Pons (tissue), 1 donor: ENCODE results near the gene BAIAP2.
A peak's percentile ranks its signal among the peaks of the same experiment; 100 is the strongest.

Source experiments
- DNase-seq: peaks from one replicate; pipeline ENCODE4 v3.0.0-alpha.2; 2016; ENCODE audit warnings: low spot score

The BAIAP2 gene

GRCh38 chr17:81125573-81126081 is 90.7 kb downstream of the BAIAP2 start:
- DNase-seq, result no peak

DNA sequence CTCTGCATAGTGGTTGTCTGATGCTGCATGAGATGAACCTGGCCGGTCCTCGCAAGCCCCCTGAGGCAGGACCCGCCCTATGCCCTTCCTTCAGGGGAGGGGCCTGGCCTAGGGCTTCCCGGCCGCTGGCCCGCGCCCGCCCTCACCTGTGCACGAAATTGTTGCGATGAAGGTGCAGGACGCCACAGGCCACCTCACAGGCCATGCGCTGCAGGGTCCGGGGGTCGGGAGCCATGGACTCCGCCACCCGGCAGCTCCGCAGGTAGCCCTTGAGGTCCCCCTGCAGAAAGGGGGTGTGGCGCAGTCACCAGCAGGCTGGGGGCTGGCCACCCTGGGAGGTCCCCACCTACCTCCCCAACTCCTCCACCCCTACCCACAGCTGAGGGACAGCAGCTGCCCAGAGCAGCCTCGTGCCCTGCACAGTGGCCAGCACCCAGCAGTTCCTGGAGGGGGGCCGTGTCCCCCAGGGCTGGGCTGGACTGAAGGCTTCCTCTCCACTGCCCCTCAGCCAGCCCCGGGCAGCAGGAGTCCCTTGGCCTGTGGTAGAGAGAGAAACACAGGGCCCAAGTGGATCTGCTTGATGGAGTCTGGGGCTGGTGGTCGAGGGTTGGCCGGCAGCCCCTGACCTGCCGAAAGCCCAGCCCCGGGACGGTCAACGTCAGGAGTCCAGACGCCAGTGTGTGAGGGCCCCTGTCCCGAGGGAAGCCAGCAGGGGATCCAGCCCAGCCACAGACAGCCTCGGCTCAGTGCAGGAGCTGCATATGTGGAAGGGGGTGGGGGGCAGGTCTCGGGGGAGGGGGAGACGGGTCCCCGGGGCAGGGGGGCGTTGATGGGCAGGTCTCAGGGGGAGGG is 91.6 kb downstream of the BAIAP2 start:
- no peak for DNase-seq

DNA sequence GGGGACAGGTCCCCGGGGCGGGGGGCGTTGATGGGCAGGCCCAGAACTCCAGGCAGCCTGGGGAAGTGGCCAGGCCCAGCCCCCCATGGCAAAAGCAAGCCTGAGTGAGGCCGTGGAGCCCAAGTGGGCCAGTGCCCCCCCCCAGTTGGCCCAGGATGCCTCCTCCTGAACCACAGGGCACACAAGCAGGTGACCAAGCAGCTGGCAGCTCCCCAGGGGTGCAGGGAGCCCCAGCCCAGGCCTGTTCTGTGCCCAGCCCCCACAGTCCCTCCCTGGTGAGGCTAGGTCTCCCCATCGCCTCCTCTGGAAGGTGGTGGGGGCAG is 92.1 kb downstream of the BAIAP2 start:
- DNase-seq, result no peak

DNA sequence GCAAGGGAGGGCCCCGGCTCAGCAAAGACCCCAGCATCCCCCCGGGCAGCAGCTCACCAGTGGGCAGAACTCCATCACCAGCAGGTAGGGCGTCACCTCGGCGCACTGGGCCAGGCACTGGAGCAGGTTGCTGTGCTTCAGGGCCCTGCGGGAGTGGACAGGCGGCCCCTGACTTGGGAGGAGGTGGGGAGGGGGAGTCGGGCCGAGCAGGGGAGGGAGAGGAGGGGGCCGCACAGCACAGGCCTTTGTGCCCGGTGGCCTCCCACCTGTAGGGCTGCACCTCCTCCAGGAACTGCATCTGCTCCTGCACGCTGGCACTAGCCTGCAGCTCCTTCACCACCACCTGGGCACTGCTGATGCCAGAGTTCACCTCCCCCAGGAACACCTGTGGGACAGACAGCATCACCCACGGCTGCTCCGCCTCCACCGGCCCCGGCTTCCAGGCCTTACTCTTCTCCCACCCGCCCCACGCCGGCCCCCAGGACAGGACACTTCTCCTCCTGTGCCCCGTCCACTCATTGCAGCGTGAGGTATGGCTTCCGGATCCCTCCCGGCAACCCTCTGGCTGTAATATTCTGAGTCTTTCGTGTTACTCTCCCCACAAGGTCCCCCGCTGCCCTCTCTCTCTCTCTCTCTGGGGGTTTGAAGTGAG is 92.7 kb downstream of the BAIAP2 start:
- no peak for DNase-seq

- no peak for DNase-seq
Observed at GRCh38 chr17:81128338-81128737, 93.4 kb downstream of the BAIAP2 start.

- peak; percentile 95 for DNase-seq
Observed at GRCh38 chr17:81128774-81129173, 93.8 kb downstream of the BAIAP2 start.

DNA sequence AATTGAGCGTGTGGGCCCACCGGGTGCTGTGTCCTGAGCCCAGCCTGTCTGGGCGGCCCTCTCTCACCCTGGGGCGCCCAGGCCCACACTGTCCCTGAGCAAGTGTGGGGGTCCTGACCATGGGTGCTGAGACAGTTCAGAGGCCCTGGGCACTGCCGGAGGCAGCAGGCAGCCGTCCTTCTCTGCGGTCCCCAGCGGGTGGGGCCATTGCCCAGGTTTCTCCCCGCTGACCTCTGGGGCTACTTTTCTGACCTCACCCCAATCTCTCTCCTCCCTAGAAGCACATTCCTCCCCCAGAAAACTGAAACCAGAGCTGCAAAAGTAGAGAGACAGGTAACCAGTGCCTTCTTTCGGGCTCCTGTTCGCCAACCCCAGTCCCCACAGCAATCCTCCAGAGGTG is 94.3 kb downstream of the BAIAP2 start:
- DNase-seq, result no peak

- no peak for DNase-seq
Observed at GRCh38 chr17:81129711-81130367, 94.9 kb downstream of the BAIAP2 start.

- peak; percentile 78 for DNase-seq
Observed at GRCh38 chr17:81130385-81131361, 95.7 kb downstream of the BAIAP2 start.

DNA sequence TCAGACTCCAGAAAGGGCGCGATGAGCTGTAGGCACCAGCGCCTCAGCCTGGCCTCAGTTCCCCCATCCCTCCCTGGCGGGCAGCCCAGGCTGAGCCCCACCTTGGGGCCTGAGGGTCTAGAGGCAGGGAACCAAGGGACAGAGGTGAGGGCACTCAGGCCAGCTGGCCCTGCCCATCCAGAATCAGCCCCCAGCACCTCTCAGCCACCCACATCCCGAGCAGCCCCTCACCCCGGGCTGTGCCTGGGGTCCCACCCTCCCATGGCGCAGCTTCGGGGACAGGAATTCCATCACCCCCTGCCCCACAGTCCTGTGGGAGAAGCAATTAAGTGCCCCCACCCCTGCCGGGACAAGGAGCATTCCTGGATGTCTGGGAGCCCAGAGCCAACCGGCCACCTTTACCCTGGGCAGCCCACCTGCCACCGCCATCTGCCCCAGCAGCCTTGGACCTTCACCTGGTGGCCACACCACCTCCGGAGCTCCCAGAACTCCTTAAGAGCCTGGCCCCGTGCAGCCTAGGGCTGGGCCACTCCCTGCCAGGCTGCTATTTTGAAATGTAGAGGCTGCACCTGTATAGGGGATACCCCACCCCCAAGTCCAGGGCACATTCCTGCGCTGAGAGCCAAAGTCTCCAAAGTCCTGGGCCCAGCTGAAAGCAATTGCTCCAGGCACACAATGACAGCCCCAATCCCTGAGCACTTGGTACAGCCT is 96.7 kb downstream of the BAIAP2 start:
- no peak for DNase-seq

- DNase-seq, result no peak
Observed at GRCh38 chr17:81132197-81132540, 97.2 kb downstream of the BAIAP2 start.

- no peak for DNase-seq
Observed at GRCh38 chr17:81132770-81133723, 98.1 kb downstream of the BAIAP2 start.

DNA sequence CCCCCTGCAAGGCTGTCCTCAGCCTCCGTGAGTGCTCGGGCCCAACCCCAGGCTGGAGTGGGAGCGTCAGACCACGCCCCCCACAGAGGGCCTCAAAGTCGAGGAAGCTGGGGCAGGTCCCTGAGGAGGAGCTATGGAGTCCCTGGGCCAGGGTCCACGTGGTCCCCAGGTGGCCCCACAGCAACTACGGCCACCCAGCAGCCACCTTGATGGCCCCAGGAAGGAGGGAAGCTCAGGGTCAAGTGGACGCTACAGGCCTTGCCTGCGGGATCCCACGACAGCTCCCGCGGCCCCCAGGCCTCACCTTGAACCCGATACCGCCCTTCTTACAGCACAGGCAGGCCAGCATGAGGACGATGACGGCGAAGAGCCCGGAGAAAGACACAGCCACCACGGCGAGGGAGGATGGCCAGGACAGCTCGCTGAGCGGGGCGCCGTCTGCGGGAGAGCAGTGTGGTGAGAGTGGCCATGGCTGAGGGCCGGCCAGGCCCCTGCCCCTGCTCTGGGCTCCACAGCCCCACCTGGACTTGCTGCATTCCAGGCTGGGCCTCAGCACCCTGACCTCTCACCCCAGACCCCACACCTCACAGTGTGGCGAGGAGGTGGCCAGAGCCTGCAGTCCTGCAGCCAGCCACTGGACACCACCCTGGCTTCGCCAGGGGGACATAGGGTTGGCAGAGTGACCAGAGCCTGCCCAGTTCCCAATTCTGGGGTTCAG is 99.3 kb downstream of the BAIAP2 start:
- DNase-seq, result no peak

GRCh38 chr17:81135505-81136278 is 100.7 kb downstream of the BAIAP2 start:
- DNase-seq, result no peak

DNA sequence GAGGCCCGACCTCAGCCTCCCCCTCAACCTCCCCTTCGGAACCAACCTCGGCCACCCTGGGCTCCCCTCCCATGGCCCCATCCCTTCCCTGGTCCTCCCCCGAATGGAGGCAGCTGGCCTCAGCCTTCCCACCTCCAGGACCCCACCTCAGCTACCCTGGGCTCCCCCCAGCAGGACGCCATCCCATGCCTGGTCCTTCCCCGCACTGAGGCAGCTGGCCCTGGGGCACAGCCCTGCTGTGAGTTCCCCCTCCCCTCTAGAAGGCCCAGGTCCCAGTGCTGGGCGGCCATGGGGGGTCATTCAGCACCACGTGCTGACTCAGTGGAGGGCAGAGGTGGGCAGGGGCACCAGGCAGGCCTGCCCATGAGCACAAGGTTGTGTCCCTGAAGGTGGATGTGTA is 101.4 kb downstream of the BAIAP2 start:
- DNase-seq, result no peak

DNA sequence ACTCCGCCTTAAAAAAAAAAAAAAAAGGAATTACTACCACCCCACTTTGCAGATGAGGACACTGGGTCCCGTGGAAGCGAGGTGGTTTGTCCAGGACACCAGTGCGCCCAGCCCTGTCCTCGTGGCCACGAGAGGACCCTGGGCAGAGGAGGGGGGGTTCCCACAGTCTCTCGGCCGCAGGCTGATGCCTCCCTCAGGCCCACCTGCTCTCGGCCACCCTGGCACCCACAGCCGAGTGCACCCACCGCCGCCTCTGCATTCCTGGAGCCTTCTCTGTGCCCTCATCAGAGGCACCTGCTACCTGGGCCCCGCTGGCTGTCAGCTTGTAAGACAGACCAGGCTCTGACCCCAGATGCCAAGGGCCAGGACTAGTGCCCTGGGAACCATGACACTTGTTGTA is 102.3 kb downstream of the BAIAP2 start:
- no peak for DNase-seq

DNA sequence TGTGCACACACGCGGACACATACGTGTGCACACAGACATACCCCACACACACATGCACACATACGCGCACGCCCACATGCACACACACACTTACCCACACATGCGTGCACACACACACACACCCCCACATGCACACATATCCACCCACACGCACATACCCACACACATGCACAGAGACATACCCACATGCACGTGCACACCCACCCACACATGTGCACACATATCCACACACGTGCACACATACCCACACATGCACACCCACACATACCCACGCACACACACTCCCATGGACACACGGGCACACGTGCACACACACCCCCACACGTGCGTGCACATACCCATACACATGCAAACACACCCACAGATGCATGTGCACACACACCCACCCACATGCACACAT is 103.1 kb downstream of the BAIAP2 start:
- no peak for DNase-seq

GRCh38 chr17:81138500-81138899 is 103.5 kb downstream of the BAIAP2 start:
- DNase-seq, result no peak

GRCh38 chr17:81139428-81139827 is 104.5 kb downstream of the BAIAP2 start:
- DNase-seq, result no peak
